H1 (cell line): Measurements from ENCODE around the gene ZNF280B. TPM values are rescaled to one million over a fixed set of nuclear protein-coding genes. Genes with fewer than 3 reads are reported as not detected.

Source experiments
- CHD1 ChIP-seq: IDR thresholded peaks from 2 replicates; pipeline ENCODE4 v1.6.1; 2012; ENCODE audit warnings: low read depth, low read length, improper control_type of control experiment
- SP1 ChIP-seq: IDR thresholded peaks from 2 replicates; pipeline ENCODE4 v1.6.1; 2011; ENCODE audit warnings: low read depth, low read length
- polyA plus RNA-seq, 7 experiments: library from polyadenylated mRNA; depleted of rRNA in 3 of 7; stranded (reverse) in 5 of 7; unstranded in 2 of 7; fragments of >200 nt in 5 of 7; fragments of 200-250 nt in 2 of 7; gene quantifications; 1 replicate in 5 of 7; 2 replicates in 1 of 7; 4 replicates in 1 of 7; pipeline versions ENCODE4 v1.2.1 to v1.2.3, GENCODE V29; 2011 to 2013; ENCODE audit warnings: missing spikeins in 2 of 7, mixed read lengths in 2 of 7
- total RNA-seq: library from RNA; stranded (reverse); fragmentation: NEBNext Ultra II Directional; extraction: Animal tissue kit (Norgen Biotek cat#: 25700); gene quantifications from 2 replicates; pipeline ENCODE4 v1.2.1, GENCODE V29; 2021
- TF ChIP-seq, protein P1 (sequence below): IDR thresholded peaks from 2 replicates; pipeline ENCODE4 v1.6.1; 2011; ENCODE audit warnings: low read depth, mild to moderate bottlenecking, low read length; ENCODE audit not compliant: insufficient read depth

The ZNF280B gene
- total and polyA plus RNA-seq, 2 of the 8 experiments (the other 6 are each of a cell fraction or from before 2014, with no cell fraction given) = 4.8 to 11.7 TPM

DNA sequence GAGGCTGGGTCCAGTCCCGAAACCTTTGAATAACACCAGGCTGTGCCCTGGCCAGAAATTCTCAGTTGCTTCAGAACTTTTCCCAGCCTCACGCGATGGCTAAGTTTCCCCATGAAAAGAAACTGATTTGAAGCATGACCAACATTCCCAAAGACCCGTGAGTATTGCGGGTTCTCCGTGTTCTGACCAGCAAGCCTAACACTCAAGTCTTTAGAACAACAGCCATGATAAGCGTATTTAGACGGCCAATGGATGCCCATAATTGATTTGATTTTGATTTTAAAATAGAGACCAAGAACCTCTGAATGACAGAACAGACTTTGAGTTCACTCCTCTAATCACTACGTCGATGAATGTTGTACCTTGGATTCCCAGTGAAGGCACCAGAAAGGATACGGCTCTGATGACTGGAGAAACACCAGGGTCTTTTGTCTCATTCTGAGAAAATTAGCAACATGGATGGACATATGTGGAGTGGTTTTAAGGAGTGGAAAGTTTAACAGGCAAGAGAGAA lies 43.9 kb downstream of the ZNF280B start (continued):
- TF ChIP-seq, protein P1, sequence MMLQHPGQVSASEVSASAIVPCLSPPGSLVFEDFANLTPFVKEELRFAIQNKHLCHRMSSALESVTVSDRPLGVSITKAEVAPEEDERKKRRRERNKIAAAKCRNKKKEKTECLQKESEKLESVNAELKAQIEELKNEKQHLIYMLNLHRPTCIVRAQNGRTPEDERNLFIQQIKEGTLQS = no peak
- TF ChIP-seq CHD1 (no peak), SP1 (no peak)
